ENCODE results near the gene NRXN3.

The NRXN3 gene

GRCh38 chr14:78143489-78144145, 26.6 kb upstream of the NRXN3 start:
- Histone ChIP-seq H3K27me3 (ENCODE audit: control insufficient read depth, insufficient read depth, low read length) (no peaks in the 10 kb centered on the region), H3K4me2 (ENCODE audit: low read length) (no peak overlapping the region), H3K4me1 (ENCODE audit: control insufficient read depth, insufficient read depth, low read length) (no peaks in the 10 kb centered on the region), H3K4me3 (ENCODE audit: low read length) (no peak overlapping the region), H3K9me3 (replicated peaks; ENCODE audit: low read length) (no peaks in the 10 kb centered on the region), H3K9ac (ENCODE audit: low read depth, low read length) (no peak overlapping the region), H3K36me3 (ENCODE audit: insufficient read depth, low read length) (no peaks in the 10 kb centered on the region)

GRCh38 chr14:78152201-78153063, 17.7 kb upstream of the NRXN3 start:
- H3K4me3 ChIP-seq (ENCODE audit: low read length): no peak overlapping the region
- H3K36me3 ChIP-seq (ENCODE audit: insufficient read depth, low read length): no peaks in the 10 kb centered on the region
- no peaks in the 10 kb centered on the region for H3K4me1 ChIP-seq (ENCODE audit: control insufficient read depth, insufficient read depth, low read length)
- H3K9me3 ChIP-seq (replicated peaks; ENCODE audit: low read length): no peaks in the 10 kb centered on the region
- H3K4me2 ChIP-seq (ENCODE audit: low read length): no peak overlapping the region
- no peak overlapping the region for H3K9ac ChIP-seq (ENCODE audit: low read depth, low read length)
- H3K27me3 ChIP-seq (ENCODE audit: control insufficient read depth, insufficient read depth, low read length): no peaks in the 10 kb centered on the region

GRCh38 chr14:78153064-78153341, 17.2 kb upstream of the NRXN3 start:
- Histone ChIP-seq H3K36me3 (ENCODE audit: insufficient read depth, low read length) (no peaks in the 10 kb centered on the region), H3K9me3 (replicated peaks; ENCODE audit: low read length) (no peaks in the 10 kb centered on the region), H3K4me1 (ENCODE audit: control insufficient read depth, insufficient read depth, low read length) (no peaks in the 10 kb centered on the region), H3K27me3 (ENCODE audit: control insufficient read depth, insufficient read depth, low read length) (no peaks in the 10 kb centered on the region), H3K9ac (ENCODE audit: low read depth, low read length) (no peak overlapping the region), H3K4me3 (ENCODE audit: low read length) (no peak overlapping the region), H3K4me2 (ENCODE audit: low read length) (no peak overlapping the region)

GRCh38 chr14:78154827-78155226, 15.3 kb upstream of the NRXN3 start:
- H3K9me3 ChIP-seq (replicated peaks; ENCODE audit: low read length): no peaks in the 10 kb centered on the region
- H3K4me3 ChIP-seq (ENCODE audit: low read length): no peak overlapping the region
- no peak overlapping the region for H3K9ac ChIP-seq (ENCODE audit: low read depth, low read length)
- H3K27me3 ChIP-seq (ENCODE audit: control insufficient read depth, insufficient read depth, low read length): no peaks in the 10 kb centered on the region
- H3K4me1 ChIP-seq (ENCODE audit: control insufficient read depth, insufficient read depth, low read length): no peaks in the 10 kb centered on the region
- H3K4me2 ChIP-seq (ENCODE audit: low read length): no peak overlapping the region
- H3K36me3 ChIP-seq (ENCODE audit: insufficient read depth, low read length): no peaks in the 10 kb centered on the region

- H3K9ac ChIP-seq (ENCODE audit: low read depth, low read length): no peak overlapping the region
- H3K4me1 ChIP-seq (ENCODE audit: control insufficient read depth, insufficient read depth, low read length): no peaks in the 10 kb centered on the region
- no peaks in the 10 kb centered on the region for H3K36me3 ChIP-seq (ENCODE audit: insufficient read depth, low read length)
- no peak overlapping the region for H3K4me3 ChIP-seq (ENCODE audit: low read length)
- no peaks in the 10 kb centered on the region for H3K9me3 ChIP-seq (replicated peaks; ENCODE audit: low read length)
- no peaks in the 10 kb centered on the region for H3K27me3 ChIP-seq (ENCODE audit: control insufficient read depth, insufficient read depth, low read length)
- no peak overlapping the region for H3K4me2 ChIP-seq (ENCODE audit: low read length)
These were observed 14.0 kb upstream of the NRXN3 start for GRCh38 chr14:78156196-78156595.

GRCh38 chr14:78157494-78158437, 12.4 kb upstream of the NRXN3 start:
- H3K4me2 ChIP-seq (ENCODE audit: low read length): no peak overlapping the region
- no peaks in the 10 kb centered on the region for H3K27me3 ChIP-seq (ENCODE audit: control insufficient read depth, insufficient read depth, low read length)
- no peaks in the 10 kb centered on the region for H3K9me3 ChIP-seq (replicated peaks; ENCODE audit: low read length)
- no peaks in the 10 kb centered on the region for H3K36me3 ChIP-seq (ENCODE audit: insufficient read depth, low read length)
- no peak overlapping the region for H3K9ac ChIP-seq (ENCODE audit: low read depth, low read length)
- no peaks in the 10 kb centered on the region for H3K4me1 ChIP-seq (ENCODE audit: control insufficient read depth, insufficient read depth, low read length)
- no peak overlapping the region for H3K4me3 ChIP-seq (ENCODE audit: low read length)

GRCh38 chr14:78162202-78162601, 8.0 kb upstream of the NRXN3 start:
- H3K9ac ChIP-seq (ENCODE audit: low read depth, low read length): no peak overlapping the region

GRCh38 chr14:78164226-78164853, 5.8 kb upstream of the NRXN3 start:
- H3K4me2 ChIP-seq (ENCODE audit: low read length): no peak overlapping the region
- no peaks in the 10 kb centered on the region for H3K9me3 ChIP-seq (replicated peaks; ENCODE audit: low read length)
- no peak overlapping the region for H3K4me3 ChIP-seq (ENCODE audit: low read length)
- no peaks in the 10 kb centered on the region for H3K4me1 ChIP-seq (ENCODE audit: control insufficient read depth, insufficient read depth, low read length)
- no peaks in the 10 kb centered on the region for H3K27me3 ChIP-seq (ENCODE audit: control insufficient read depth, insufficient read depth, low read length)
- H3K9ac ChIP-seq (ENCODE audit: low read depth, low read length): no peak overlapping the region
- no peaks in the 10 kb centered on the region for H3K36me3 ChIP-seq (ENCODE audit: insufficient read depth, low read length)

More at GRCh38 chr14:78162202-78162601, 8.0 kb upstream of the NRXN3 start:
- no peak overlapping the region for H3K4me3 ChIP-seq (ENCODE audit: low read length)
- H3K9me3 ChIP-seq (replicated peaks; ENCODE audit: low read length): no peaks in the 10 kb centered on the region
- H3K4me2 ChIP-seq (ENCODE audit: low read length): no peak overlapping the region
- H3K4me1 ChIP-seq (ENCODE audit: control insufficient read depth, insufficient read depth, low read length): no peaks in the 10 kb centered on the region
- no peaks in the 10 kb centered on the region for H3K27me3 ChIP-seq (ENCODE audit: control insufficient read depth, insufficient read depth, low read length)
- no peaks in the 10 kb centered on the region for H3K36me3 ChIP-seq (ENCODE audit: insufficient read depth, low read length)

- Histone ChIP-seq H3K36me3 (ENCODE audit: insufficient read depth, low read length) (no peaks in the 10 kb centered on the region), H3K4me2 (ENCODE audit: low read length) (no peak overlapping the region), H3K9me3 (replicated peaks; ENCODE audit: low read length) (peaks cover 5% of the 10 kb centered on the region), H3K4me3 (ENCODE audit: low read length) (no peak overlapping the region), H3K4me1 (ENCODE audit: control insufficient read depth, insufficient read depth, low read length) (no peaks in the 10 kb centered on the region), H3K9ac (ENCODE audit: low read depth, low read length) (no peak overlapping the region), H3K27me3 (ENCODE audit: control insufficient read depth, insufficient read depth, low read length) (no peaks in the 10 kb centered on the region)
These were observed 2.3 kb downstream of the NRXN3 start for GRCh38 chr14:78172428-78172827.

GRCh38 chr14:78173346-78174035, 3.3 kb downstream of the NRXN3 start:
- no peaks in the 10 kb centered on the region for H3K36me3 ChIP-seq (ENCODE audit: insufficient read depth, low read length)
- no peak overlapping the region for H3K9ac ChIP-seq (ENCODE audit: low read depth, low read length)
- H3K27me3 ChIP-seq (ENCODE audit: control insufficient read depth, insufficient read depth, low read length): no peaks in the 10 kb centered on the region
- H3K4me2 ChIP-seq (ENCODE audit: low read length): no peak overlapping the region
- H3K4me1 ChIP-seq (ENCODE audit: control insufficient read depth, insufficient read depth, low read length): no peaks in the 10 kb centered on the region
- peaks cover 5% of the 10 kb centered on the region for H3K9me3 ChIP-seq (replicated peaks; ENCODE audit: low read length)
- H3K4me3 ChIP-seq (ENCODE audit: low read length): no peak overlapping the region
